H1 (cell line): ENCODE data around the gene TCHH. TPM values are rescaled to one million over a fixed set of nuclear protein-coding genes. Genes with fewer than 3 reads are reported as not detected.

Experiments used
- ASH2L ChIP-seq: fragments of 200-600, 300-600 bp; sonication (generic); IDR thresholded peaks from one replicate; pipeline ENCODE4 v1.7.1; 2017; ENCODE audit warnings: low read length
- BRCA1 ChIP-seq: IDR thresholded peaks from 2 replicates; pipeline ENCODE4 v1.6.1; 2012; ENCODE audit warnings: low read depth, low read length, improper control_type of control experiment
- CREB1 ChIP-seq: IDR thresholded peaks from 2 replicates; pipeline ENCODE4 v1.6.1; 2012; ENCODE audit warnings: inconsistent platforms
- EGR1 ChIP-seq: IDR thresholded peaks from 2 replicates; pipeline ENCODE4 v1.6.1; 2011; ENCODE audit warnings: low read depth, low read length, borderline replicate concordance
- HDAC2 ChIP-seq, 2 experiments: fragments of 300-600 bp in 1 of 2; sonication (generic) in 1 of 2; IDR thresholded peaks; 2 replicates each; pipeline ENCODE4 v1.6.1; 2011 to 2012; ENCODE audit warnings: low read depth in 2 of 2, low read length in 2 of 2, mild to moderate bottlenecking in 2 of 2, moderate library complexity in 2 of 2, borderline replicate concordance in 1 of 2, inconsistent platforms in 1 of 2
- SRF ChIP-seq: IDR thresholded peaks from 2 replicates; pipeline ENCODE4 v1.6.1; 2011; ENCODE audit warnings: mild to moderate bottlenecking, low read depth, low read length, moderate library complexity
- TEAD4 ChIP-seq: IDR thresholded peaks from 2 replicates; pipeline ENCODE4 v1.6.1; 2012; ENCODE audit warnings: low read depth, low read length, inconsistent platforms, mixed read lengths
- polyA plus RNA-seq, 7 experiments: library from polyadenylated mRNA; depleted of rRNA in 3 of 7; stranded (reverse) in 5 of 7; unstranded in 2 of 7; fragments of >200 nt in 5 of 7; fragments of 200-250 nt in 2 of 7; gene quantifications; 1 replicate in 5 of 7; 2 replicates in 1 of 7; 4 replicates in 1 of 7; pipeline versions ENCODE4 v1.2.1 to v1.2.3, GENCODE V29; 2011 to 2013; ENCODE audit warnings: missing spikeins in 2 of 7, mixed read lengths in 2 of 7
- total RNA-seq: library from RNA; stranded (reverse); fragmentation: NEBNext Ultra II Directional; extraction: Animal tissue kit (Norgen Biotek cat#: 25700); gene quantifications from 2 replicates; pipeline ENCODE4 v1.2.1, GENCODE V29; 2021
- TF ChIP-seq, protein P1 (sequence below): IDR thresholded peaks from 2 replicates; pipeline ENCODE4 v1.6.1; 2012; ENCODE audit warnings: inconsistent platforms

TCHH gene
- total and polyA plus RNA-seq, 2 of the 8 experiments (the other 6 are each of a cell fraction or from before 2014, with no cell fraction given), result 0.02 to 0.07 TPM

DNA sequence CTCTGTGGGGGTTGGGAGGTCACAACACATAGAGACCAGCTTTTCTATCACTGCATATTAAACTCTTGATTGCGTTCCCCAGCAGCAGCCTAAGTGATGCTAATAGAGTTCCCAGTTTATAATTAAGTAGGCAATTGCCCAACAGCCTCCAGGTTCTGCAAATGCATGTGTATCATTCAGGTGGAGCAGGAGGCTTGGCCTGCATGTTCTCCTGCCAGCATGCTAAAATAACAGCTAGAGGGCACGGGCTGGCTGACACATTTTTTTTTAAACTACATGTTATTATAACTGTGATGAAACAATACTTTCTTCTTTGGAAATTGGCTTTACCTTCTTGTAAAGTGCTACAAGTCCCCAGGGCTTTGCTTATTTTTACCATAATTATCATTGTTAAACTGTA is 10.4 kb downstream of the TCHH start (continued):
- TF ChIP-seq, protein P1, sequence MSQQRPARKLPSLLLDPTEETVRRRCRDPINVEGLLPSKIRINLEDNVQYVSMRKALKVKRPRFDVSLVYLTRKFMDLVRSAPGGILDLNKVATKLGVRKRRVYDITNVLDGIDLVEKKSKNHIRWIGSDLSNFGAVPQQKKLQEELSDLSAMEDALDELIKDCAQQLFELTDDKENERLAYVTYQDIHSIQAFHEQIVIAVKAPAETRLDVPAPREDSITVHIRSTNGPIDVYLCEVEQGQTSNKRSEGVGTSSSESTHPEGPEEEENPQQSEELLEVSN, result no peak
- TF ChIP-seq EGR1 (no peak), ASH2L (no peak), HDAC2 (IDR thresholded peaks at IDR 0.05; ENCODE audit: borderline replicate concordance in 1 of 2, low read depth in 2 of 2, low read length in 2 of 2) (no peak), SRF (no peak), BRCA1 (no peak), TEAD4 (no peak), CREB1 (no peak)
- TF ChIP-seq, all 59 proteins: peak for 0
